Endothelial cell of umbilical vein (primary cell): Measurements from ENCODE around the gene ZDBF2. TPM values are rescaled to one million over a fixed set of nuclear protein-coding genes. Genes with fewer than 3 reads are reported as not detected.

Source experiments
- BruUV-seq: library from RNA; stranded (reverse); fragments of 400-500 nt; replicated peaks from 2 replicates; lab custom pipeline; 2021; lab: Mats Ljungman, UMichigan
- CTCF ChIA-PET: fragments of 300-600, 350-600 bp; sonication (Branson Sonifier 250); formaldehyde crosslinking; loops from one replicate; lab custom pipeline; 2021; ENCODE audit warnings: antibody characterized with exemption, inconsistent platforms; lab: Charles Lee
- POLR2A ChIA-PET: fragments of 300-600, 350-600 bp; sonication (Branson Sonifier 250); formaldehyde crosslinking; loops from one replicate; lab custom pipeline; 2021; ENCODE audit warnings: antibody characterized with exemption, inconsistent platforms; lab: Charles Lee
- DNase-seq: peaks from one replicate; pipeline ENCODE4 v3.0.0-alpha.2; 2011; ENCODE audit warnings: low read depth, low spot score
- FAIRE-seq: peaks from 2 replicates; lab custom pipeline; 2011; peaks lifted over from hg19 to GRCh38; lab: Jason Lieb, UNC
- H2AFZ ChIP-seq: 2 replicates; pipeline ENCODE4 v1.6.0; 2012; ENCODE audit warnings: low read depth, low read length, control low read depth, inconsistent platforms
- H3K27ac ChIP-seq: 2 replicates; pipeline ENCODE4 v1.5.1; 2011; ENCODE audit warnings: low read depth, mild to moderate bottlenecking, control low read depth, low read length, moderate library complexity; ENCODE audit not compliant: insufficient read depth
- H3K27me3 ChIP-seq, 2 experiments: 2 replicates each; pipeline versions ENCODE4 v1.6.0 to v1.6.1; 2011; ENCODE audit warnings: low read length in 2 of 2, mixed read lengths in 1 of 2; ENCODE audit not compliant: control insufficient read depth in 2 of 2, insufficient read depth in 2 of 2
- H3K36me3 ChIP-seq, 2 experiments: 2 replicates in 1 of 2; 3 replicates in 1 of 2; pipeline ENCODE4 v1.5.1; 2011; ENCODE audit warnings: low read length in 2 of 2, mild to moderate bottlenecking in 1 of 2, moderate library complexity in 1 of 2; ENCODE audit not compliant: control insufficient read depth in 2 of 2, insufficient read depth in 2 of 2; ENCODE audit errors: extremely low read depth in 1 of 2
- H3K4me1 ChIP-seq: 3 replicates; pipeline ENCODE4 v1.5.1; 2011; ENCODE audit warnings: mild to moderate bottlenecking, low read length; ENCODE audit not compliant: control insufficient read depth, insufficient read depth; ENCODE audit errors: extremely low read depth
- H3K4me2 ChIP-seq: 2 replicates; pipeline ENCODE4 v1.6.1; 2011; ENCODE audit warnings: low read length, control low read depth, mixed read lengths; ENCODE audit not compliant: insufficient read depth
- H3K4me3 ChIP-seq, 3 experiments: fragments of 200-600 bp in 1 of 3; sonication (generic), shearing (Covaris generic) in 1 of 3; replicated peaks in 1 of 3; 2 replicates each; pipeline ENCODE4 v1.5.1; 2011 to 2016; ENCODE audit warnings: control low read depth in 3 of 3, low read length in 3 of 3, mild to moderate bottlenecking in 2 of 3, inconsistent platforms in 1 of 3, low read depth in 1 of 3, moderate library complexity in 1 of 3; ENCODE audit not compliant: insufficient read depth in 1 of 3
- H3K79me2 ChIP-seq: 2 replicates; pipeline ENCODE4 v1.6.0; 2012; ENCODE audit warnings: low read length, inconsistent platforms; ENCODE audit not compliant: control insufficient read depth, insufficient read depth
- H3K9ac ChIP-seq: replicated peaks from 2 replicates; pipeline ENCODE3; 2011; ENCODE audit warnings: low read length, control low read depth; ENCODE audit not compliant: insufficient read depth; ENCODE audit errors: extremely low read depth
- H3K9me1 ChIP-seq: replicated peaks from 3 replicates; pipeline ENCODE4 v1.6.0; 2011; ENCODE audit warnings: mild to moderate bottlenecking, low read length; ENCODE audit not compliant: control insufficient read depth, insufficient read depth; ENCODE audit errors: extremely low read depth
- H3K9me3 ChIP-seq: replicated peaks from 2 replicates; pipeline ENCODE4 v1.5.1; 2012; ENCODE audit warnings: low read length, inconsistent platforms; ENCODE audit not compliant: control insufficient read depth, insufficient read depth
- H4K20me1 ChIP-seq: replicated peaks from 2 replicates; pipeline ENCODE3; 2011; ENCODE audit warnings: mild to moderate bottlenecking, low read length; ENCODE audit not compliant: control insufficient read depth, insufficient read depth; ENCODE audit errors: extremely low read depth
- EZH2 ChIP-seq: IDR thresholded peaks from 2 replicates; pipeline ENCODE4 v1.6.1; 2012; ENCODE audit warnings: borderline replicate concordance, low read depth, mild to moderate bottlenecking, moderate library complexity, low read length, inconsistent platforms; ENCODE audit not compliant: severe bottlenecking
- FOS ChIP-seq: IDR thresholded peaks from 2 replicates; pipeline ENCODE4 v1.6.1; 2011; ENCODE audit warnings: mild to moderate bottlenecking, low read length, moderate library complexity, borderline replicate concordance; ENCODE audit not compliant: insufficient read depth
- GATA2 ChIP-seq: IDR thresholded peaks from 2 replicates; pipeline ENCODE4 v1.7.0; 2011; ENCODE audit warnings: low read depth, mild to moderate bottlenecking, moderate library complexity, mixed read lengths, low read length; ENCODE audit not compliant: insufficient read length, insufficient read depth
- JUN ChIP-seq: IDR thresholded peaks from 2 replicates; pipeline ENCODE4 v1.6.1; 2011; ENCODE audit warnings: borderline replicate concordance, low read depth; ENCODE audit not compliant: insufficient read length, insufficient read depth
- MYC ChIP-seq: IDR thresholded peaks from one replicate; pipeline ENCODE4 v1.6.1; 2011; ENCODE audit warnings: mild to moderate bottlenecking, low read depth, low read length
- POLR2A ChIP-seq: IDR thresholded peaks from 2 replicates; pipeline ENCODE4 v1.6.1; 2012; ENCODE audit warnings: low read depth, mild to moderate bottlenecking, control low read depth, low read length
- POLR2AphosphoS5 ChIP-seq: IDR thresholded peaks from 2 replicates; pipeline ENCODE4 v1.6.1; 2012; ENCODE audit warnings: low read depth, mild to moderate bottlenecking, control low read depth, low read length, moderate library complexity; ENCODE audit not compliant: insufficient read depth
- dilution Hi-C: fragments of 300-500 bp; cut with MboI; formaldehyde crosslinking; loops from one replicate; pipeline ENCODE4 v1.15.0; 2019; ENCODE audit warnings: low sequenced_read_pairs; ENCODE audit not compliant: extremely low pct_ligation_motif_present
- intact Hi-C: fragments of 100-400 bp; cut with micrococcal nuclease; formaldehyde crosslinking; loops from one replicate; pipeline ENCODE4 v1.10.0; 2022
- polyA plus RNA-seq, 4 experiments: library from polyadenylated mRNA; depleted of rRNA in 3 of 4; stranded (reverse) in 3 of 4; unstranded in 1 of 4; fragments of >200 nt; gene quantifications; 2 replicates each; pipeline versions ENCODE4 v1.2.1 to v1.2.3, GENCODE V29; 2011 to 2012; ENCODE audit warnings: missing spikeins in 1 of 4
- total RNA-seq: library from RNA; stranded (reverse); gene quantifications from 2 replicates; pipeline ENCODE4 v1.2.3, GENCODE V29; 2021
- TF ChIP-seq, protein P1 (sequence below): IDR thresholded peaks from 2 replicates; pipeline ENCODE4 v1.6.1; 2011; ENCODE audit not compliant: insufficient read depth, insufficient read length
- TF ChIP-seq, protein P2 (sequence below), 2 donors: IDR thresholded peaks; 1 replicate in 1 of 2; 2 replicates in 1 of 2; pipeline ENCODE4 v1.5.1; 2011; ENCODE audit warnings: low read length in 2 of 2, mild to moderate bottlenecking in 2 of 2, moderate library complexity in 2 of 2, control low read depth in 1 of 2, inconsistent platforms in 1 of 2, low read depth in 1 of 2; ENCODE audit not compliant: insufficient read depth in 1 of 2; ENCODE audit errors: extremely low read depth in 1 of 2

ZDBF2 gene
- total and polyA plus RNA-seq, 2 donors (not counting 3 experiments of a cell fraction or from before 2014, with no cell fraction given) = 1.3 to 9.6 TPM

DNA sequence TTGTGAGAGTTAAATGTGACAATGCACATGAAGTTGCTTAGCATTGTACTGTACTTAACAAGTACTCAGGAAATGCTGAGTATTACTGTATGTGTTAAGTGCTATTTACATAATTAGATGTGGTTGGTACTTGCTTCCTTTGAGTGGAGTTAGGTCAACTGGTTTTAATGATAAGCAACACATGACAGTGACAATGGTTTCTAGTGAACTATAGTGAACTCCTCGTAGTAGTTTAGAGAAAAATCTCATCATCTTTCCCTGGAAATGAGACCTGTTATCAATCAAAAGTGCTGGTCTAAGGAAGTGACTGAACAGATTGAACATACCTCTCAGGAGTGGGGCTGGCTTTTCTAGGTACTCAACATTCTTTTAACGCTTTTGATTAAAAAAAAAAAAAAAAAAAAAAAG, 29.2 kb upstream of the ZDBF2 start:
- CTCF ChIA-PET = no interaction called here
- dilution Hi-C loops (no loop called here), intact Hi-C loops (no loop called here)
- Histone ChIP-seq H3K9me1 (no peaks in the 10 kb centered on the region), H3K36me3 (no peaks in the 10 kb centered on the region), H3K4me3 (no peak overlapping the region), H3K4me2 (no peak overlapping the region), H3K9ac (no peak overlapping the region), H3K79me2 (no peaks in the 10 kb centered on the region), H3K9me3 (no peaks in the 10 kb centered on the region), H3K27ac (no peak overlapping the region), H3K27me3 (peaks cover 0 to 3% of the 10 kb centered on the region in 2 experiments), H4K20me1 (no peaks in the 10 kb centered on the region), H2AFZ (no peak overlapping the region), H3K4me1 (no peaks in the 10 kb centered on the region)
- POLR2A ChIA-PET = no interaction called here
- DNase-seq (no peak), FAIRE-seq (no peak)
- no TSS peak for BruUV-seq
- TF ChIP-seq POLR2A (no peak), FOS (no peak), JUN (no peak), EZH2 (no peak), GATA2 (no peak), MYC (no peak), POLR2AphosphoS5 (no peak)
- TF ChIP-seq, protein P1, sequence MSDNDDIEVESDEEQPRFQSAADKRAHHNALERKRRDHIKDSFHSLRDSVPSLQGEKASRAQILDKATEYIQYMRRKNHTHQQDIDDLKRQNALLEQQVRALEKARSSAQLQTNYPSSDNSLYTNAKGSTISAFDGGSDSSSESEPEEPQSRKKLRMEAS = no peak
- TF ChIP-seq, protein P2, sequence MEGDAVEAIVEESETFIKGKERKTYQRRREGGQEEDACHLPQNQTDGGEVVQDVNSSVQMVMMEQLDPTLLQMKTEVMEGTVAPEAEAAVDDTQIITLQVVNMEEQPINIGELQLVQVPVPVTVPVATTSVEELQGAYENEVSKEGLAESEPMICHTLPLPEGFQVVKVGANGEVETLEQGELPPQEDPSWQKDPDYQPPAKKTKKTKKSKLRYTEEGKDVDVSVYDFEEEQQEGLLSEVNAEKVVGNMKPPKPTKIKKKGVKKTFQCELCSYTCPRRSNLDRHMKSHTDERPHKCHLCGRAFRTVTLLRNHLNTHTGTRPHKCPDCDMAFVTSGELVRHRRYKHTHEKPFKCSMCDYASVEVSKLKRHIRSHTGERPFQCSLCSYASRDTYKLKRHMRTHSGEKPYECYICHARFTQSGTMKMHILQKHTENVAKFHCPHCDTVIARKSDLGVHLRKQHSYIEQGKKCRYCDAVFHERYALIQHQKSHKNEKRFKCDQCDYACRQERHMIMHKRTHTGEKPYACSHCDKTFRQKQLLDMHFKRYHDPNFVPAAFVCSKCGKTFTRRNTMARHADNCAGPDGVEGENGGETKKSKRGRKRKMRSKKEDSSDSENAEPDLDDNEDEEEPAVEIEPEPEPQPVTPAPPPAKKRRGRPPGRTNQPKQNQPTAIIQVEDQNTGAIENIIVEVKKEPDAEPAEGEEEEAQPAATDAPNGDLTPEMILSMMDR (IDR thresholded peaks at IDR 0.05; ENCODE audit: extremely low read depth in 1 of 2, insufficient read depth in 1 of 2, low read depth in 1 of 2, low read length in 2 of 2) = no peak
